IPS DF 6.9 (cell line): ENCODE results near the gene SEMA3F.
A peak's percentile ranks its signal among the peaks of the same experiment; 100 is the strongest.

ENCODE experiments used
- DNase-seq: peaks from one replicate; pipeline ENCODE4 v3.0.0-alpha.2; 2013; ENCODE audit warnings: low read depth, low spot score
- H3K27ac ChIP-seq: one replicate; pipeline ENCODE4 v1.5.1; 2013; ENCODE audit warnings: low read length, control low read depth
- H3K27me3 ChIP-seq: 2 replicates; pipeline ENCODE4 v1.6.1; 2013; ENCODE audit warnings: mild to moderate bottlenecking, low read length; ENCODE audit not compliant: control insufficient read depth, insufficient read depth
- H3K36me3 ChIP-seq: 2 replicates; pipeline ENCODE4 v1.6.1; 2013; ENCODE audit warnings: low read length; ENCODE audit not compliant: control insufficient read depth, insufficient read depth
- H3K4me1 ChIP-seq: 2 replicates; pipeline ENCODE4 v1.6.1; 2013; ENCODE audit warnings: low read length; ENCODE audit not compliant: control insufficient read depth, insufficient read depth
- H3K4me3 ChIP-seq: 2 replicates; pipeline ENCODE4 v1.5.1; 2013; ENCODE audit warnings: mild to moderate bottlenecking, low read length
- H3K9me3 ChIP-seq: 2 replicates; pipeline ENCODE4 v1.6.1; 2013; ENCODE audit warnings: low read length, inconsistent platforms; ENCODE audit not compliant: control insufficient read depth, insufficient read depth
- WGBS: extraction: QIAGEN DNeasy Blood & Tissue Kit; methylation state at CpG from one replicate; pipeline ENCODE4 v1.1.7; 2013; ENCODE audit warnings: mixed read lengths, missing lambda C conversion rate; ENCODE audit not compliant: insufficient read length, insufficient coverage; 5-methylcytosine and 5-hydroxymethylcytosine counted together

Gene SEMA3F

GRCh38 chr3:50232303-50232702, 77.2 kb downstream of the SEMA3F start:
- WGBS: no CpG with 5 or more reads among the region's 3 CpGs
- H3K4me3 ChIP-seq: no peak overlapping the region
- no peak for DNase-seq

GRCh38 chr3:50233176-50233575, 78.1 kb downstream of the SEMA3F start:
- WGBS: no CpG with 5 or more reads among the region's 4 CpGs
- no peak for DNase-seq
- H3K4me1 ChIP-seq: peaks cover 5% of the 10 kb centered on the region

More at GRCh38 chr3:50232303-50232702, 77.2 kb downstream of the SEMA3F start:
- no peaks in the 10 kb centered on the region for H3K27me3 ChIP-seq
- no peaks in the 10 kb centered on the region for H3K9me3 ChIP-seq
- H3K36me3 ChIP-seq: no peaks in the 10 kb centered on the region
- no peak overlapping the region for H3K27ac ChIP-seq
- peaks cover 5% of the 10 kb centered on the region for H3K4me1 ChIP-seq

GRCh38 chr3:50235716-50236483, 80.8 kb downstream of the SEMA3F start, which contains the start of gene GNAI2:
GNAI2 (plus strand) TSS chr3:50236204; CDS start chr3:50236336, 132 bp downstream.
- Histone ChIP-seq H3K36me3 (no peaks in the 10 kb centered on the region), H3K9me3 (no peaks in the 10 kb centered on the region), H3K4me1 (peaks cover 7% of the 10 kb centered on the region), H3K27me3 (no peaks in the 10 kb centered on the region), H3K4me3 (peak within 1 kb of the TSS; percentile 92), H3K27ac (no peak within 1 kb of the TSS)
- WGBS: no CpG with 5 or more reads among the region's 75 CpGs
- peak; percentile 92 for DNase-seq

More at GRCh38 chr3:50233176-50233575, 78.1 kb downstream of the SEMA3F start:
- Histone ChIP-seq H3K36me3 (no peaks in the 10 kb centered on the region), H3K4me3 (no peak overlapping the region), H3K27me3 (no peaks in the 10 kb centered on the region), H3K9me3 (no peaks in the 10 kb centered on the region), H3K27ac (no peak overlapping the region)

- DNase-seq: no peak
- H3K27ac ChIP-seq: no peak overlapping the region
- no peaks in the 10 kb centered on the region for H3K36me3 ChIP-seq
- no CpG with 5 or more reads among the region's 13 CpGs for WGBS
- no peaks in the 10 kb centered on the region for H3K9me3 ChIP-seq
- H3K4me3 ChIP-seq: peak overlapping the region; percentile 92
- peaks cover 10% of the 10 kb centered on the region for H3K4me1 ChIP-seq
- no peaks in the 10 kb centered on the region for H3K27me3 ChIP-seq
Measured at GRCh38 chr3:50236484-50237132, 81.5 kb downstream of the SEMA3F start.

- H3K27ac ChIP-seq: no peak overlapping the region
- no peaks in the 10 kb centered on the region for H3K27me3 ChIP-seq
- peak overlapping the region; percentile 92; the same call in 1 of the 2 replicates for H3K4me3 ChIP-seq
- no CpG with 5 or more reads among the region's 7 CpGs for WGBS
- H3K36me3 ChIP-seq: no peaks in the 10 kb centered on the region
- H3K9me3 ChIP-seq: no peaks in the 10 kb centered on the region
- DNase-seq: no peak
- peaks cover 16% of the 10 kb centered on the region for H3K4me1 ChIP-seq
Measured at GRCh38 chr3:50237133-50237651, 82.1 kb downstream of the SEMA3F start.

GRCh38 chr3:50237754-50238548, 82.8 kb downstream of the SEMA3F start:
- Histone ChIP-seq H3K9me3 (no peaks in the 10 kb centered on the region), H3K4me3 (peak overlapping the region; percentile 92; the same call in 1 of the 2 replicates), H3K36me3 (no peaks in the 10 kb centered on the region), H3K4me1 (peaks cover 23% of the 10 kb centered on the region), H3K27me3 (no peaks in the 10 kb centered on the region), H3K27ac (no peak overlapping the region)
- WGBS: no CpG with 5 or more reads among the region's 31 CpGs
- no peak for DNase-seq

GRCh38 chr3:50238549-50239026, 83.5 kb downstream of the SEMA3F start:
- H3K27ac ChIP-seq: no peak overlapping the region
- H3K4me1 ChIP-seq: peaks cover 23% of the 10 kb centered on the region
- no peaks in the 10 kb centered on the region for H3K27me3 ChIP-seq
- no peaks in the 10 kb centered on the region for H3K9me3 ChIP-seq
- DNase-seq: no peak
- no CpG with 5 or more reads among the region's 7 CpGs for WGBS
- H3K36me3 ChIP-seq: no peaks in the 10 kb centered on the region
- H3K4me3 ChIP-seq: no peak overlapping the region
